Mesendoderm (in vitro differentiated cells): ENCODE measurements around the gene IGSF9.

Experiments
- DNase-seq: peaks from one replicate; pipeline ENCODE4 v3.0.0; 2013
- H2AK5ac ChIP-seq: 2 replicates; pipeline ENCODE4 v1.6.1; 2013; ENCODE audit warnings: low read length, inconsistent platforms
- H2BK120ac ChIP-seq: 2 replicates; pipeline ENCODE4 v1.6.1; 2013; ENCODE audit warnings: low read depth, mild to moderate bottlenecking, low read length, moderate library complexity, mixed read lengths
- H2BK15ac ChIP-seq: replicated peaks from 2 replicates; pipeline ENCODE4 v1.6.1; 2013; ENCODE audit warnings: low read depth, mild to moderate bottlenecking, moderate library complexity
- H2BK5ac ChIP-seq: 2 replicates; pipeline ENCODE4 v1.6.1; 2013; ENCODE audit warnings: low read length, inconsistent platforms
- H3K18ac ChIP-seq: 2 replicates; pipeline ENCODE4 v1.6.1; 2013; ENCODE audit warnings: mild to moderate bottlenecking, low read length, mixed read lengths
- H3K23ac ChIP-seq: one replicate; pipeline ENCODE4 v1.6.1; 2013; ENCODE audit warnings: low read length
- H3K27ac ChIP-seq: 2 replicates; pipeline ENCODE4 v1.5.1; 2013; ENCODE audit warnings: low read depth, mild to moderate bottlenecking, inconsistent platforms, low read length, moderate library complexity
- H3K27me3 ChIP-seq: 2 replicates; pipeline ENCODE4 v1.6.1; 2013; ENCODE audit warnings: low read length, control low read depth, mild to moderate bottlenecking, inconsistent platforms; ENCODE audit not compliant: insufficient read depth, poor library complexity
- H3K36me3 ChIP-seq: 2 replicates; pipeline ENCODE4 v1.6.1; 2013; ENCODE audit warnings: low read length, inconsistent platforms; ENCODE audit not compliant: control insufficient read depth, insufficient read depth
- H3K4ac ChIP-seq: one replicate; pipeline ENCODE4 v1.6.1; 2013; ENCODE audit warnings: low read depth, mild to moderate bottlenecking, low read length, moderate library complexity
- H3K4me1 ChIP-seq: 2 replicates; pipeline ENCODE4 v1.6.1; 2013; ENCODE audit warnings: low read depth, low read length, inconsistent platforms; ENCODE audit not compliant: control insufficient read depth
- H3K4me2 ChIP-seq: 2 replicates; pipeline ENCODE4 v1.6.1; 2013; ENCODE audit warnings: low read length
- H3K4me3 ChIP-seq: 2 replicates; pipeline ENCODE4 v1.5.1; 2013; ENCODE audit warnings: mild to moderate bottlenecking, low read length
- H3K56ac ChIP-seq: one replicate; pipeline ENCODE4 v1.6.1; 2013; ENCODE audit warnings: low read length
- H3K79me1 ChIP-seq: 2 replicates; pipeline ENCODE4 v1.6.1; 2013; ENCODE audit warnings: low read length, inconsistent platforms
- H3K79me2 ChIP-seq: 2 replicates; pipeline ENCODE4 v1.6.1; 2013; ENCODE audit warnings: mild to moderate bottlenecking, low read length; ENCODE audit not compliant: control insufficient read depth, insufficient read depth
- H3K9ac ChIP-seq: 2 replicates; pipeline ENCODE4 v1.6.1; 2013; ENCODE audit warnings: low read length, inconsistent platforms
- H4K5ac ChIP-seq: one replicate; pipeline ENCODE4 v1.6.1; 2013; ENCODE audit warnings: low read length
- H4K8ac ChIP-seq: one replicate; pipeline ENCODE4 v1.6.1; 2013; ENCODE audit warnings: low read depth, mild to moderate bottlenecking, control low read depth, low read length, moderate library complexity
- WGBS: extraction: QIAGEN DNeasy Blood & Tissue Kit; methylation state at CpG from one replicate; pipeline ENCODE4 v1.1.7; 2013; ENCODE audit warnings: low lambda C conversion rate, missing lambda C conversion rate; ENCODE audit not compliant: insufficient coverage; ENCODE audit errors: extremely low coverage; 5-methylcytosine and 5-hydroxymethylcytosine counted together

Gene IGSF9

GRCh38 chr1:159953536-159954515 is 8.4 kb upstream of the IGSF9 start, which contains the start of gene SLAMF9:
Gene SLAMF9, minus strand, starts transcription at chr1:159954237. Its CDS starts 100 bp downstream, at chr1:159954137.
- no peak within 1 kb of the TSS for H3K4me2 ChIP-seq
- no peak for DNase-seq
- no peak within 1 kb of the TSS for H4K8ac ChIP-seq
- no CpG with 5 or more reads among the region's 11 CpGs for WGBS
- no peak within 1 kb of the TSS for H3K4me3 ChIP-seq
- H3K79me2 ChIP-seq, result no peaks in the 10 kb centered on the region
- no peak within 1 kb of the TSS for H2AK5ac ChIP-seq
- no peak within 1 kb of the TSS for H3K9ac ChIP-seq
- H3K18ac ChIP-seq, result no peak within 1 kb of the TSS
- no peak within 1 kb of the TSS for H2BK15ac ChIP-seq
- H3K56ac ChIP-seq, result no peak within 1 kb of the TSS
- no peaks in the 10 kb centered on the region for H3K36me3 ChIP-seq
- no peak within 1 kb of the TSS for H3K4ac ChIP-seq
- H2BK5ac ChIP-seq, result no peak within 1 kb of the TSS
- no peak within 1 kb of the TSS for H4K5ac ChIP-seq
- H3K79me1 ChIP-seq, result no peaks in the 10 kb centered on the region
- no peak within 1 kb of the TSS for H3K27ac ChIP-seq
- no peak within 1 kb of the TSS for H3K23ac ChIP-seq
- no peaks in the 10 kb centered on the region for H3K27me3 ChIP-seq
- no peak within 1 kb of the TSS for H2BK120ac ChIP-seq
- H3K4me1 ChIP-seq, result no peaks in the 10 kb centered on the region

- H3K4me3 ChIP-seq, result no peak overlapping the region
- H2BK15ac ChIP-seq, result no peak overlapping the region
- no peak overlapping the region for H2BK120ac ChIP-seq
- no peak overlapping the region for H3K56ac ChIP-seq
- no peaks in the 10 kb centered on the region for H3K79me2 ChIP-seq
- no peak overlapping the region for H4K8ac ChIP-seq
- no peaks in the 10 kb centered on the region for H3K4me1 ChIP-seq
- H4K5ac ChIP-seq, result no peak overlapping the region
- H3K4ac ChIP-seq, result no peak overlapping the region
- no peak overlapping the region for H3K18ac ChIP-seq
- no peak overlapping the region for H2BK5ac ChIP-seq
- H3K27me3 ChIP-seq, result no peaks in the 10 kb centered on the region
- no peak overlapping the region for H3K23ac ChIP-seq
- no peak overlapping the region for H3K4me2 ChIP-seq
- WGBS, result no CpG with 5 or more reads among the region's 5 CpGs
- H3K9ac ChIP-seq, result no peak overlapping the region
- no peaks in the 10 kb centered on the region for H3K36me3 ChIP-seq
- no peak overlapping the region for H2AK5ac ChIP-seq
- H3K79me1 ChIP-seq, result no peaks in the 10 kb centered on the region
- no peak overlapping the region for H3K27ac ChIP-seq
- no peak for DNase-seq
Measured at GRCh38 chr1:159952932-159953331, 7.5 kb upstream of the IGSF9 start.

GRCh38 chr1:159951551-159951950 is 6.1 kb upstream of the IGSF9 start:
- no peak overlapping the region for H2AK5ac ChIP-seq
- H2BK5ac ChIP-seq, result no peak overlapping the region
- H2BK15ac ChIP-seq, result no peak overlapping the region
- peaks cover 1% of the 10 kb centered on the region for H3K4me1 ChIP-seq
- no peak overlapping the region for H4K8ac ChIP-seq
- H3K36me3 ChIP-seq, result no peaks in the 10 kb centered on the region
- no peaks in the 10 kb centered on the region for H3K79me2 ChIP-seq
- no peak for DNase-seq
- H2BK120ac ChIP-seq, result no peak overlapping the region
- no peak overlapping the region for H3K4me3 ChIP-seq
- H3K4me2 ChIP-seq, result no peak overlapping the region
- H4K5ac ChIP-seq, result no peak overlapping the region
- H3K27ac ChIP-seq, result no peak overlapping the region
- no peak overlapping the region for H3K23ac ChIP-seq
- no peak overlapping the region for H3K56ac ChIP-seq
- no peaks in the 10 kb centered on the region for H3K79me1 ChIP-seq
- no peaks in the 10 kb centered on the region for H3K27me3 ChIP-seq
- H3K4ac ChIP-seq, result no peak overlapping the region
- no peak overlapping the region for H3K9ac ChIP-seq
- WGBS, result no CpG with 5 or more reads among the region's 1 CpG
- H3K18ac ChIP-seq, result no peak overlapping the region

- Histone ChIP-seq H3K79me1 (no peaks in the 10 kb centered on the region), H2BK120ac (no peak overlapping the region), H3K79me2 (no peaks in the 10 kb centered on the region), H3K36me3 (no peaks in the 10 kb centered on the region), H2BK5ac (no peak overlapping the region), H3K4me1 (peaks cover 6% of the 10 kb centered on the region), H2AK5ac (no peak overlapping the region), H4K5ac (no peak overlapping the region), H3K9ac (no peak overlapping the region), H3K23ac (no peak overlapping the region), H3K4ac (no peak overlapping the region), H3K56ac (no peak overlapping the region), H3K27me3 (no peaks in the 10 kb centered on the region), H3K4me2 (no peak overlapping the region), H4K8ac (no peak overlapping the region), H3K18ac (no peak overlapping the region), H2BK15ac (no peak overlapping the region), H3K4me3 (no peak overlapping the region), H3K27ac (no peak overlapping the region)
- DNase-seq, result peak; percentile 51
- WGBS, result no CpG with 5 or more reads among the region's 2 CpGs
Measured at GRCh38 chr1:159951016-159951415, 5.6 kb upstream of the IGSF9 start.

- Histone ChIP-seq H3K23ac (no peak overlapping the region), H2BK120ac (no peak overlapping the region), H3K9ac (no peak overlapping the region), H3K4me2 (no peak overlapping the region), H3K4ac (no peak overlapping the region), H3K27ac (no peak overlapping the region), H3K36me3 (no peaks in the 10 kb centered on the region), H3K27me3 (no peaks in the 10 kb centered on the region), H4K8ac (no peak overlapping the region), H3K4me1 (peaks cover 6% of the 10 kb centered on the region), H4K5ac (no peak overlapping the region), H3K56ac (no peak overlapping the region), H2BK15ac (no peak overlapping the region), H2AK5ac (no peak overlapping the region), H2BK5ac (no peak overlapping the region), H3K79me1 (no peaks in the 10 kb centered on the region), H3K18ac (no peak overlapping the region), H3K79me2 (no peaks in the 10 kb centered on the region), H3K4me3 (no peak overlapping the region)
- no peak for DNase-seq
- WGBS, result no CpG with 5 or more reads among the region's 4 CpGs
Measured at GRCh38 chr1:159949981-159950381, 4.6 kb upstream of the IGSF9 start.
